H1 (cell line): ENCODE data around the gene KBTBD2. TPM values are rescaled to one million over a fixed set of nuclear protein-coding genes. Genes with fewer than 3 reads are reported as not detected.
"Not testable (repeated sequence)": the region's sequence is repeated elsewhere in the genome, so short reads cannot be mapped to it uniquely, and the experiment has no call there.

Source experiments
- CTCF ChIA-PET: fragments of 300-600 bp; sonication (Branson Sonifier 250); formaldehyde crosslinking; loops from one replicate; lab custom pipeline; 2021; ENCODE audit not compliant: partially characterized antibody; lab: Charles Lee
- POLR2A ChIA-PET: fragments of 300-600 bp; sonication (Branson Sonifier 250); formaldehyde crosslinking; loops from one replicate; lab custom pipeline; 2021; ENCODE audit warnings: inconsistent platforms; ENCODE audit not compliant: partially characterized antibody; lab: Charles Lee
- DNase-seq, 2 experiments: peaks; one replicate each; pipeline versions ENCODE4 v3.0.0 to v3.0.0-alpha.2; 2010 to 2022; ENCODE audit warnings: low spot score in 2 of 2, low read depth in 1 of 2, mixed read lengths in 1 of 2
- FAIRE-seq: peaks from 2 replicates; lab custom pipeline; 2011; peaks lifted over from hg19 to GRCh38; lab: Jason Lieb, UNC
- H2AFZ ChIP-seq: 2 replicates; pipeline ENCODE4 v1.8.1; 2012; ENCODE audit warnings: low read length, inconsistent platforms
- H2AK5ac ChIP-seq: 2 replicates; pipeline ENCODE4 v1.6.1; 2013; ENCODE audit warnings: low read depth, low read length
- H2BK120ac ChIP-seq: replicated peaks from 2 replicates; pipeline ENCODE3; 2013; ENCODE audit warnings: low read depth, low read length, inconsistent platforms
- H2BK12ac ChIP-seq: 2 replicates; pipeline ENCODE4 v1.6.1; 2013; ENCODE audit warnings: low read depth, low read length
- H2BK15ac ChIP-seq: 2 replicates; pipeline ENCODE4 v1.6.1; 2013; ENCODE audit warnings: low read length
- H2BK20ac ChIP-seq: 2 replicates; pipeline ENCODE4 v1.6.1; 2013; ENCODE audit warnings: low read length
- H2BK5ac ChIP-seq: 2 replicates; pipeline ENCODE4 v1.6.1; 2013; ENCODE audit warnings: low read depth, low read length
- H3K14ac ChIP-seq: 2 replicates; pipeline ENCODE4 v1.6.1; 2013; ENCODE audit warnings: inconsistent platforms; ENCODE audit not compliant: insufficient read length
- H3K18ac ChIP-seq: 2 replicates; pipeline ENCODE4 v1.6.1; 2013; ENCODE audit warnings: low read length; ENCODE audit errors: extremely low read depth
- H3K23ac ChIP-seq: 2 replicates; pipeline ENCODE4 v1.6.1; 2013; ENCODE audit warnings: inconsistent platforms; ENCODE audit not compliant: insufficient read length
- H3K23me2 ChIP-seq: 2 replicates; pipeline ENCODE4 v1.6.1; 2013; ENCODE audit warnings: low read depth, low read length
- H3K27ac ChIP-seq: 2 replicates; pipeline ENCODE4 v1.6.1; 2011; ENCODE audit warnings: low read depth, low read length, inconsistent platforms
- H3K27me3 ChIP-seq, 4 experiments: replicated peaks in 1 of 4; 1 replicate in 1 of 4; 2 replicates in 3 of 4; pipeline versions ENCODE4 v1.6.1 to v1.8.1; 2011 to 2013; ENCODE audit warnings: low read length in 3 of 4, mild to moderate bottlenecking in 3 of 4, inconsistent platforms in 2 of 4, mixed read lengths in 2 of 4, moderate library complexity in 1 of 4; ENCODE audit not compliant: control insufficient read depth in 3 of 4, insufficient read depth in 3 of 4; ENCODE audit errors: extremely low read depth in 1 of 4
- H3K36me3 ChIP-seq, 4 experiments: 2 replicates each; pipeline versions ENCODE4 v1.6.1 to v1.8.1; 2011 to 2013; ENCODE audit warnings: mild to moderate bottlenecking in 4 of 4, low read length in 3 of 4, moderate library complexity in 2 of 4, control low read depth in 1 of 4, inconsistent platforms in 1 of 4; ENCODE audit not compliant: insufficient read depth in 4 of 4, control insufficient read depth in 2 of 4
- H3K4ac ChIP-seq: replicated peaks from 2 replicates; pipeline ENCODE3; 2013; ENCODE audit warnings: low read length, low read depth, mixed read lengths, inconsistent platforms; ENCODE audit not compliant: insufficient read length
- H3K4me1 ChIP-seq, 4 experiments: replicated peaks in 1 of 4; 1 replicate in 1 of 4; 2 replicates in 3 of 4; pipeline versions ENCODE4 v1.6.1 to v1.8.1; 2011 to 2013; ENCODE audit warnings: low read length in 3 of 4, inconsistent platforms in 2 of 4, mixed read lengths in 1 of 4; ENCODE audit not compliant: insufficient read depth in 4 of 4, control insufficient read depth in 3 of 4
- H3K4me2 ChIP-seq, 2 experiments: 2 replicates each; pipeline versions ENCODE4 v1.6.1 to v1.8.1; 2011 to 2013; ENCODE audit warnings: low read depth in 2 of 2, low read length in 2 of 2, control low read depth in 1 of 2, inconsistent platforms in 1 of 2, mild to moderate bottlenecking in 1 of 2; ENCODE audit not compliant: insufficient read depth in 1 of 2
- H3K4me3 ChIP-seq, 4 experiments: fragments of 200-600, 300-600 bp in 1 of 4; sonication (generic), shearing (Covaris generic), sonication (Bioruptor Twin) in 1 of 4; 2 replicates each; pipeline versions ENCODE4 v1.5.1 to v1.8.1; 2011 to 2016; ENCODE audit warnings: low read length in 4 of 4, low read depth in 3 of 4, control low read depth in 2 of 4, inconsistent platforms in 2 of 4, mild to moderate bottlenecking in 2 of 4, mixed read lengths in 1 of 4, moderate library complexity in 1 of 4; ENCODE audit not compliant: insufficient read depth in 2 of 4; ENCODE audit errors: extremely low read depth in 1 of 4
- H3K56ac ChIP-seq: replicated peaks from 2 replicates; pipeline ENCODE3; 2013; ENCODE audit warnings: low read depth, mild to moderate bottlenecking, mixed read lengths, low read length, inconsistent platforms; ENCODE audit not compliant: insufficient read length
- H3K79me1 ChIP-seq: 2 replicates; pipeline ENCODE4 v1.6.1; 2013; ENCODE audit warnings: low read depth, low read length, control low read depth
- H3K79me2 ChIP-seq, 2 experiments: 2 replicates each; pipeline versions ENCODE4 v1.6.1 to v1.8.1; 2012 to 2013; ENCODE audit warnings: low read length in 2 of 2, mild to moderate bottlenecking in 2 of 2, inconsistent platforms in 1 of 2; ENCODE audit not compliant: insufficient read depth in 2 of 2, control insufficient read depth in 1 of 2
- H3K9ac ChIP-seq, 4 experiments: replicated peaks in 1 of 4; 1 replicate in 1 of 4; 2 replicates in 3 of 4; pipeline versions ENCODE4 v1.6.1 to v1.8.1; 2011 to 2013; ENCODE audit warnings: low read depth in 3 of 4, low read length in 3 of 4, control low read depth in 2 of 4, mild to moderate bottlenecking in 2 of 4, moderate library complexity in 2 of 4, inconsistent platforms in 1 of 4; ENCODE audit errors: extremely low read depth in 1 of 4
- H3K9me3 ChIP-seq, 2 experiments: 2 replicates each; pipeline versions ENCODE4 v1.6.1 to v1.8.1; 2012 to 2013; ENCODE audit warnings: mild to moderate bottlenecking in 2 of 2, moderate library complexity in 2 of 2, control low read depth in 1 of 2, inconsistent platforms in 1 of 2, low read depth in 1 of 2, low read length in 1 of 2, mixed read lengths in 1 of 2; ENCODE audit not compliant: insufficient read depth in 2 of 2
- H4K20me1 ChIP-seq, 2 experiments: replicated peaks in 1 of 2; 2 replicates each; pipeline versions ENCODE3 to v1.8.1; 2011 to 2013; ENCODE audit warnings: inconsistent platforms in 2 of 2, low read length in 2 of 2, mild to moderate bottlenecking in 1 of 2; ENCODE audit not compliant: insufficient read depth in 2 of 2, control insufficient read depth in 1 of 2
- H4K5ac ChIP-seq: 2 replicates; pipeline ENCODE4 v1.6.1; 2013; ENCODE audit warnings: low read length, low read depth, mixed read lengths, inconsistent platforms; ENCODE audit not compliant: insufficient read length
- H4K8ac ChIP-seq: 2 replicates; pipeline ENCODE4 v1.8.0; 2013; ENCODE audit warnings: mild to moderate bottlenecking, moderate library complexity, low read length, inconsistent platforms; ENCODE audit not compliant: insufficient read depth; ENCODE audit errors: extremely low read depth
- H4K91ac ChIP-seq: replicated peaks from 2 replicates; pipeline ENCODE3; 2013; ENCODE audit warnings: low read length, mixed read lengths, inconsistent platforms; ENCODE audit not compliant: insufficient read length
- WGBS, 2 experiments: shearing (Covaris generic) in 1 of 2; methylation state at CpG; one replicate each; pipeline versions ENCODE4 v1.1.6 to v1.1.7; 2013 to 2015; ENCODE audit warnings: low lambda C conversion rate in 2 of 2, mixed read lengths in 2 of 2, inconsistent platforms in 1 of 2, low coverage in 1 of 2, missing lambda C conversion rate in 1 of 2; ENCODE audit not compliant: insufficient replicate concordance in 2 of 2, insufficient coverage in 1 of 2, insufficient read length in 1 of 2; ENCODE audit errors: extremely low coverage in 1 of 2, missing lambda C conversion rate in 1 of 2; 5-methylcytosine and 5-hydroxymethylcytosine counted together
- polyA plus RNA-seq, 7 experiments: library from polyadenylated mRNA; depleted of rRNA in 3 of 7; stranded (reverse) in 5 of 7; unstranded in 2 of 7; fragments of >200 nt in 5 of 7; fragments of 200-250 nt in 2 of 7; gene quantifications; 1 replicate in 5 of 7; 2 replicates in 1 of 7; 4 replicates in 1 of 7; pipeline versions ENCODE4 v1.2.1 to v1.2.3, GENCODE V29; 2011 to 2013; ENCODE audit warnings: missing spikeins in 2 of 7, mixed read lengths in 2 of 7
- total RNA-seq: library from RNA; stranded (reverse); fragmentation: NEBNext Ultra II Directional; extraction: Animal tissue kit (Norgen Biotek cat#: 25700); gene quantifications from 2 replicates; pipeline ENCODE4 v1.2.1, GENCODE V29; 2021

Gene KBTBD2
- total and polyA plus RNA-seq, 2 of the 8 experiments (the other 6 are each of a cell fraction or from before 2014, with no cell fraction given) = 13.1 to 25.7 TPM

DNA sequence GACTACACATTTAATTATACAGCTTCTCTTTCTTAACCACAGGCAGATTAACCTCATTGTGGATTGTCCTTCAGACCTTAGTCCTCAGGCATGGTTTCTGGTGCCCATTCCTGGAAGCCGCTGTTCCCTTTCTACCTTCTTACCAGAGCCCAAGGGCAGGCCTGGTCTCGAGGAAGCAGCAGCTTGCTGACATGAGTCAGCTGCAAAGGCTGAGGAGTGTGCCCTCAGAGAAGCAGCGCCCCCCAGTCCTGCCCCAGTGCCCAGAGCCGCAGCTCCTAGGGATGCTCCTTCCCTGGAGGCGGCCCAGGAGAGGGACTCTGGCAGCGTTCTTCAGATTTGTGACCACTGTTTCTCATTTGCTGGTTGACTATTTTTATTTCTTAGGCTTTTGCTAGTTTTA, 46.8 kb downstream of the KBTBD2 start:
- H4K91ac ChIP-seq, H3K56ac ChIP-seq, H3K14ac ChIP-seq, H4K8ac ChIP-seq, H3K36me3 ChIP-seq, H3K4me1 ChIP-seq, H2BK5ac ChIP-seq, H2AK5ac ChIP-seq, H2BK20ac ChIP-seq, H4K5ac ChIP-seq, H3K27me3 ChIP-seq, H3K4ac ChIP-seq, H3K23ac ChIP-seq, DNase-seq, H3K18ac ChIP-seq, H3K9me3 ChIP-seq, H2AFZ ChIP-seq, H2BK120ac ChIP-seq, H3K4me3 ChIP-seq, H3K79me1 ChIP-seq, POLR2A ChIA-PET, H3K27ac ChIP-seq, H3K9ac ChIP-seq, H2BK15ac ChIP-seq, H3K4me2 ChIP-seq, FAIRE-seq, H3K23me2 ChIP-seq, H2BK12ac ChIP-seq, H4K20me1 ChIP-seq, H3K79me2 ChIP-seq: not testable (repeated sequence)
- CTCF ChIA-PET = interaction anchor here (0.5 to 4.2 kb wide), 12 partner anchors 12 to 264 kb away, joined by 3 to 23 read pairs (median 5); partner anchors contain the start of genes KBTBD2 and RP9
- 79% methylated on average over 6 of the region's 6 CpGs; no CpG with 5 or more reads in 1 of the 2 experiments for WGBS, 2 experiments

- H2BK5ac ChIP-seq, H3K9ac ChIP-seq, H2BK120ac ChIP-seq, H3K79me1 ChIP-seq, FAIRE-seq, H3K4ac ChIP-seq, H3K27me3 ChIP-seq, H2BK12ac ChIP-seq, H3K23ac ChIP-seq, H3K36me3 ChIP-seq, DNase-seq, POLR2A ChIA-PET, H3K4me3 ChIP-seq, H4K20me1 ChIP-seq, H3K79me2 ChIP-seq, H3K9me3 ChIP-seq, CTCF ChIA-PET, H3K56ac ChIP-seq, H4K5ac ChIP-seq, H4K8ac ChIP-seq, H4K91ac ChIP-seq, H2BK15ac ChIP-seq, H3K18ac ChIP-seq, H2BK20ac ChIP-seq, H2AFZ ChIP-seq, H2AK5ac ChIP-seq, H3K23me2 ChIP-seq, H3K4me1 ChIP-seq, H3K14ac ChIP-seq, H3K27ac ChIP-seq: not testable (repeated sequence)
- peak overlapping the region in 1 of 2 experiments; percentile 28; a peak in 1 of 4 replicates for H3K4me2 ChIP-seq
- WGBS, 2 experiments = 75% methylated on average over 3 of the region's 3 CpGs; no CpG with 5 or more reads in 1 of the 2 experiments
These were observed 47.8 kb downstream of the KBTBD2 start for GRCh38 chr7:32843763-32844162.
